ENCODE data around the gene CDH24.

GRCh38 chr14:23058654-23059504 lies 1.6 kb upstream of the CDH24 start:
- no peak for TF ChIP-seq CTCF (IDR thresholded peaks at IDR 0.05)
- TF ChIP-seq POLR2AphosphoS5 (IDR thresholded peaks at IDR 0.05; ENCODE audit: low read depth, low read length), result no peak
- no peak for TF ChIP-seq REST (IDR thresholded peaks at IDR 0.05; ENCODE audit: insufficient read depth in 1 of 2, low read depth in 2 of 2, low read length in 1 of 2)
- TF ChIP-seq SIN3A (IDR thresholded peaks at IDR 0.05; ENCODE audit: borderline replicate concordance, insufficient read depth, low read depth, low read length), result no peak
- TF ChIP-seq TCF7L2 (IDR thresholded peaks at IDR 0.05; ENCODE audit: low read depth, low read length), result no peak
